Esophagus squamous epithelium (tissue), 4 donors: ENCODE results near the gene APOBEC3C.
"Not testable (repeated sequence)": the region's sequence is repeated elsewhere in the genome, so short reads cannot be mapped to it uniquely, and the experiment has no call there.

Experiments used
- POLR2A ChIP-seq, 4 donors: fragments of 450-650 bp; IDR thresholded peaks; one replicate each; pipeline ENCODE4 v1.6.1; 2017; ENCODE audit warnings: antibody characterized with exemption in 4 of 4, mild to moderate bottlenecking in 4 of 4, moderate library complexity in 3 of 4
- TF ChIP-seq, protein P1 (sequence below), 6 experiments: fragments of 450-650 bp in 4 of 6; fragments of 200-600 bp in 2 of 6; sonication (generic) in 2 of 6; IDR thresholded peaks; one replicate each; pipeline ENCODE4 v1.5.1; 2016 to 2019; ENCODE audit warnings: antibody characterized with exemption in 6 of 6, mild to moderate bottlenecking in 4 of 6, moderate library complexity in 4 of 6

DNA sequence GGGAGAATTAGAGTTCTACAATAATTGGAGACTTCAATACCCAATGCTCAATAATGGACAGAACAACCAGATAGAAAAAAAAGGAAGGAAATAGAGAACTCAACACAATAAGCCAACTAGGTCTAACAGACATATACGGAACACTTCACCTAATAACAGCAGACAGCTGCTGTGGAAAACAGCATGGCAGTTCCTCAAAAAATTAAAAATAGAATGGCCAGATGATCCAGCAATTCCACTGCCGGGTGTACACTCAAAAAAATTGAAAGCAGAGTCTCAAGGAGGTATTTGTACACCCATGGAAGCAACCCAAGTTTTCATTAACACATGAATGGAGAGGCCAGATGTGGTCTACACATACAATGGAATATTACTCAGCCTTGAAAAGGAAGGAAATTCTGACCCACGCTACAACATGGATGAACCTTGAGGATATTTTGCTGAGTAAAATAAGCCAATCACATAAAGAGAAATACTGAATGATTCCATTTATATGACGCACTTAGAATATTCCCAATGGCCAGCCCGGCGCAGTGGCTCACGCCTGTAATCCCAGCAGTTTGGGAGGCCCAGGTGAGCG, 5.7 kb upstream of the APOBEC3C start:
- TF ChIP-seq, protein P1, sequence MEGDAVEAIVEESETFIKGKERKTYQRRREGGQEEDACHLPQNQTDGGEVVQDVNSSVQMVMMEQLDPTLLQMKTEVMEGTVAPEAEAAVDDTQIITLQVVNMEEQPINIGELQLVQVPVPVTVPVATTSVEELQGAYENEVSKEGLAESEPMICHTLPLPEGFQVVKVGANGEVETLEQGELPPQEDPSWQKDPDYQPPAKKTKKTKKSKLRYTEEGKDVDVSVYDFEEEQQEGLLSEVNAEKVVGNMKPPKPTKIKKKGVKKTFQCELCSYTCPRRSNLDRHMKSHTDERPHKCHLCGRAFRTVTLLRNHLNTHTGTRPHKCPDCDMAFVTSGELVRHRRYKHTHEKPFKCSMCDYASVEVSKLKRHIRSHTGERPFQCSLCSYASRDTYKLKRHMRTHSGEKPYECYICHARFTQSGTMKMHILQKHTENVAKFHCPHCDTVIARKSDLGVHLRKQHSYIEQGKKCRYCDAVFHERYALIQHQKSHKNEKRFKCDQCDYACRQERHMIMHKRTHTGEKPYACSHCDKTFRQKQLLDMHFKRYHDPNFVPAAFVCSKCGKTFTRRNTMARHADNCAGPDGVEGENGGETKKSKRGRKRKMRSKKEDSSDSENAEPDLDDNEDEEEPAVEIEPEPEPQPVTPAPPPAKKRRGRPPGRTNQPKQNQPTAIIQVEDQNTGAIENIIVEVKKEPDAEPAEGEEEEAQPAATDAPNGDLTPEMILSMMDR (IDR thresholded peaks at IDR 0.05) = not testable (repeated sequence)
- not testable (repeated sequence) for TF ChIP-seq POLR2A (IDR thresholded peaks at IDR 0.05)
